Activated naive CD8-positive, alpha-beta T cell (primary cell): ENCODE data around the gene CENPB.
A peak's percentile ranks its signal among the peaks of the same experiment; 100 is the strongest.

Experiments used
- H3K27ac Mint-ChIP-seq: one replicate; pipeline ENCODE4 v1.8.0; 2021; ENCODE audit warnings: mixed read lengths
- H3K27me3 Mint-ChIP-seq: one replicate; pipeline ENCODE4 v1.8.0; 2021; ENCODE audit warnings: mixed read lengths
- H3K36me3 Mint-ChIP-seq: one replicate; pipeline ENCODE4 v1.8.0; 2021; ENCODE audit warnings: mixed read lengths
- H3K4me1 Mint-ChIP-seq: one replicate; pipeline ENCODE4 v1.8.0; 2021; ENCODE audit warnings: low read depth, mixed read lengths
- H3K4me3 Mint-ChIP-seq: one replicate; pipeline ENCODE4 v1.8.0; 2021; ENCODE audit warnings: mild to moderate bottlenecking, mixed read lengths
- H3K9me3 Mint-ChIP-seq: one replicate; pipeline ENCODE4 v1.8.0; 2021; ENCODE audit warnings: low read depth, mixed read lengths

CENPB gene

DNA sequence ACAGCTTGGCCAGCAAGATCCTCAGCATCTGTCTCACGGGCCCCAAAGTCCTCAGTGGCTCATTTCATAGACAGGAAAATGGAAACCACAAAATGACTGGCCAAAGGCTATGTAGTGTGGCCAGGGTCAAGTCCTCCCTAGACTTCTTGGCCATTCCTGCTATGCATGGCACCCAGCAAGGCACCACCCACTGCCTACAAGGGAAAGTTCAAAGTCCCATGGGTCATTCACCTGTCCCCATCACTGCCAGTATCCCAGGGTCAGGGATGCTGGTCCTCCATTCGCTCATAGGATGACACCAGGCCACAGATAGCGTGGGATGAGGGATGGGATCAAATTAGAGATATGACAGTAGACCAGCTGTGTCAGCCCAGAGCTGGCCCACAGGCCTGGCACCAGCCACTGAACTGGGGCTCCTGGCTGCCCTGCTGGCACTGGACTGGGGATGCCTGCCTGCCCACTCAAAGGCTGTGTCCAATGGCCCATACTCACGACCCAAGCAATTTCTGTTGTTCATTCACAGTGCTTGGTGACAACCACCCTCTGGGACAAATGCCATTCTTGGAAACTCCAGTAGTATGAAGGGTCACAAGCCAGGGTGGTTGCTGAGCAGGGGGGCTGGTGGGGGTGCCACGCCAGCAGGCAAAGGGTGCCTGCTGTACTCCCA lies 30.6 kb downstream of the CENPB start:
- no peaks in the 10 kb centered on the region for H3K27me3 Mint-ChIP-seq
- H3K36me3 Mint-ChIP-seq, result peaks cover 6% of the 10 kb centered on the region
- no peaks in the 10 kb centered on the region for H3K9me3 Mint-ChIP-seq
- H3K27ac Mint-ChIP-seq, result no peak overlapping the region
- H3K4me1 Mint-ChIP-seq, result peaks cover 7% of the 10 kb centered on the region
- H3K4me3 Mint-ChIP-seq, result no peak overlapping the region

DNA sequence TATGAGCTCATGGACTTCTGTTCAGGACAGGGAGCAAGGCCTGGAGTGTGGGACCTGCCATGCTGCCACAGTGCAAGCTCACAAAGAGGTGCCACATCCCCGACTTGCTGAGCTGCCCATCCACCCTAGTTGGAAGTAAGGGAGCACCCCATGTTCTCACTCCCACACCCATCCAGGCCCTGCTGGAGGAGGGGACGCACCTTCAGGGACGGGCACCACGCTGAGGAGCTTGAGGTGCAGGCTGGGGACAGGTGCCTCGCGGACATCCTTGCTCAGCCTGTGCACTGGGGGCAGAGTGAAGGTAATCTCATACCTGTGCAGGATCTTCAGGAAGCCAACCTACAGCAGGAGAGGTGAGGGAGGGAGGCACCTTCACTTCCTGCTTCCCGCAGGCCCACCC lies 31.3 kb downstream of the CENPB start:
- Mint-ChIP-seq H3K36me3 (peaks cover 6% of the 10 kb centered on the region), H3K27ac (no peak overlapping the region)

DNA sequence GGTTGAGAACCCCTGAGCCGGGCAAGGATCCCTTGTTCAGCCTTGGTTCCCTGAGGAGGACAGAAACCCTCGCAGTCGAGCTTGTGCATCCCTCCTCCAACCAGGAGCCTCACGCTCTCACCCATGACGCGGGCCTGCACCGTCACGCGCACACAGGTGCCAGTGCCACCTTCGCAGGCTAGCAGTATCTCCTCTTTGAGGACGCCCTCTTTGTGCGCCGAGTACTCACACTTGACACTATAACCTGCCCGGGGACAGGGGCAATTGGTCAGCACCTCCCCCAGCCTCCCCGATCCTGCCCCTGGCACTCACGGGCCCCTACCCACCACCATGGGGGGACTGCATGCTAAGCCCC lies 32.3 kb downstream of the CENPB start:
- Mint-ChIP-seq H3K36me3 (peaks cover 3% of the 10 kb centered on the region), H3K27me3 (no peaks in the 10 kb centered on the region), H3K4me3 (no peak overlapping the region), H3K27ac (no peak overlapping the region), H3K4me1 (peaks cover 8% of the 10 kb centered on the region), H3K9me3 (no peaks in the 10 kb centered on the region)

More for the DNA sequence above, 31.3 kb downstream of the CENPB start:
- H3K4me1 Mint-ChIP-seq, result peaks cover 8% of the 10 kb centered on the region
- no peaks in the 10 kb centered on the region for H3K27me3 Mint-ChIP-seq
- no peaks in the 10 kb centered on the region for H3K9me3 Mint-ChIP-seq
- no peak overlapping the region for H3K4me3 Mint-ChIP-seq

GRCh38 chr20:3753501-3754275 lies 32.9 kb downstream of the CENPB start:
- no peaks in the 10 kb centered on the region for H3K27me3 Mint-ChIP-seq
- H3K36me3 Mint-ChIP-seq, result peaks cover 3% of the 10 kb centered on the region
- H3K4me1 Mint-ChIP-seq, result peaks cover 8% of the 10 kb centered on the region
- H3K9me3 Mint-ChIP-seq, result no peaks in the 10 kb centered on the region
- H3K4me3 Mint-ChIP-seq, result no peak overlapping the region
- no peak overlapping the region for H3K27ac Mint-ChIP-seq

DNA sequence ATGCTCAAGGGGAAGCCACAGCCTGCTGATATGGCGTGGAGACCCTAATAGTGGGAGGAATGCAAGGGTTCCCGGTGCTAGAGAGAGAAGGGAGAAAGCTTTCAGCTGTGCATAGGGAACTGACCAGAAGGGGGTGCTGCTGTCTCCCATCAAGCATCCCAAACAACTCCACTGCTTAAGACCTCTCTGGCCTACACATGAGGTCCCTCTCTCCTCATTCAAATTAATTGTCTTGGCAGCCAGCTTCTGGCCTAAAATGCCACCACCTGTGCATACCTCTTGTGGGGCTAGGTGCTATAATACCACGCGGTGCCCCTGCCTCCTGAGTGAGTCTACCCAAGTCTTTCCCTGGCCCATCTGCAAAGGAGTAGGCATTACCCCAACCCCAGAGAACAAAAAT lies 33.4 kb downstream of the CENPB start:
- peaks cover 8% of the 10 kb centered on the region for H3K4me1 Mint-ChIP-seq
- H3K27me3 Mint-ChIP-seq, result no peaks in the 10 kb centered on the region
- H3K27ac Mint-ChIP-seq, result no peak overlapping the region
- H3K9me3 Mint-ChIP-seq, result no peaks in the 10 kb centered on the region
- peaks cover 2% of the 10 kb centered on the region for H3K36me3 Mint-ChIP-seq
- H3K4me3 Mint-ChIP-seq, result peak overlapping the region; percentile 8

GRCh38 chr20:3752386-3752759 lies 34.2 kb downstream of the CENPB start:
- Mint-ChIP-seq H3K27ac (no peak overlapping the region), H3K27me3 (peaks cover under 1% of the 10 kb centered on the region), H3K36me3 (no peaks in the 10 kb centered on the region), H3K9me3 (no peaks in the 10 kb centered on the region), H3K4me3 (peak overlapping the region; percentile 56), H3K4me1 (peaks cover 8% of the 10 kb centered on the region)

GRCh38 chr20:3751675-3752385 lies 34.7 kb downstream of the CENPB start:
- H3K36me3 Mint-ChIP-seq, result no peaks in the 10 kb centered on the region
- peaks cover 2% of the 10 kb centered on the region for H3K27me3 Mint-ChIP-seq
- H3K9me3 Mint-ChIP-seq, result no peaks in the 10 kb centered on the region
- H3K27ac Mint-ChIP-seq, result no peak overlapping the region
- peaks cover 8% of the 10 kb centered on the region for H3K4me1 Mint-ChIP-seq
- H3K4me3 Mint-ChIP-seq, result peak overlapping the region; percentile 56

DNA sequence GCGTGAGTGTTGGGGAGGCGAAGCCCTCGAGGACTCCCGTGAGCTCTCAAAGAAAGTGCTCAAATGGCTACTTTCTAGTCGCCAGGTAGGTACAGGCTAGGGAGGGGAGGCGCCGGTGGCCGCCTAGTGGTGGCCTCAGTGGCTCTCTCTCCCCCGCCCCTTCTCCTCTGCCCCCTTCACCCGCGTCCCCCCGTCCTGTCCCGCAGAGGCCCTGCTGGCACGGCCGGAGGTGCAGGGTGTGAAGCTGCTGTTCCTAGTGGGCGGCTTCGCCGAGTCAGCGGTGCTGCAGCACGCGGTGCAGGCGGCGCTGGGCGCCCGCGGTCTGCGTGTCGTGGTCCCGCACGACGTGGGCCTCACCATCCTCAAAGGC lies 35.2 kb downstream of the CENPB start:
- H3K4me3 Mint-ChIP-seq, result no peak overlapping the region
- no peaks in the 10 kb centered on the region for H3K36me3 Mint-ChIP-seq
- H3K27ac Mint-ChIP-seq, result no peak overlapping the region
- H3K4me1 Mint-ChIP-seq, result peaks cover 8% of the 10 kb centered on the region
- H3K9me3 Mint-ChIP-seq, result no peaks in the 10 kb centered on the region
- H3K27me3 Mint-ChIP-seq, result peaks cover 2% of the 10 kb centered on the region

GRCh38 chr20:3749689-3750531 lies 36.6 kb downstream of the CENPB start:
- Mint-ChIP-seq H3K9me3 (no peaks in the 10 kb centered on the region), H3K36me3 (no peaks in the 10 kb centered on the region), H3K27me3 (peaks cover 3% of the 10 kb centered on the region), H3K27ac (no peak overlapping the region), H3K4me1 (peaks cover 11% of the 10 kb centered on the region), H3K4me3 (no peak overlapping the region)

DNA sequence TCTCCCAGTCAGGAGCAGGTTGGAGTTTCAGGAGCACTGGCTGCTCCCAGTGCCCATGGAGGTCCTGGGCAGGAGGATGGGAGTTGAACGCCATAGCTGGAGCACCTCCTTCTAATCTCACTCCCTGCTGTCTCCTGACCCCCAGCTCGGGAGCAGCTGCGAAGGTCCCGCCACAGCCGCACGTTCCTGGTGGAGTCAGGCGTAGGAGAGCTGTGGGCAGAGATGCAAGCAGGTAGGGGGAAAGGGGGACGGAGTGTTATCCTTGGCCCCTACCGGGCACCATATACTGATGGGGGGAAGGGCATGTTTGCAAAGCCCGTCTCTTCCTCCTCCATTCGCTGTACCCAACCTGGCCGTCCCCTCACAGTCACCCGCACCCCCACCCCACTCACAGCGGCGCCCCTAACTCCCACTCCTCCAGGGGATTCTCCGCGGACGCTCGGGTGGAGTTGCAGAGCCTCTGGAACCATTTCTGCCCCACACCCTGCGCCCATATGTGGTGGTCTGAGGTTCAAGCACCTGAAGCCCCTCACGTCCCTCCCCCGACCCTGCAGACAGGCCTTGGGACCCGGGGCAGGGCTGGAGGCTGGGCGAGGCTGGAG lies 37.4 kb downstream of the CENPB start:
- Mint-ChIP-seq H3K36me3 (no peaks in the 10 kb centered on the region), H3K9me3 (no peaks in the 10 kb centered on the region), H3K27me3 (peaks cover 3% of the 10 kb centered on the region), H3K4me3 (no peak overlapping the region), H3K4me1 (peaks cover 19% of the 10 kb centered on the region), H3K27ac (no peak overlapping the region)

DNA sequence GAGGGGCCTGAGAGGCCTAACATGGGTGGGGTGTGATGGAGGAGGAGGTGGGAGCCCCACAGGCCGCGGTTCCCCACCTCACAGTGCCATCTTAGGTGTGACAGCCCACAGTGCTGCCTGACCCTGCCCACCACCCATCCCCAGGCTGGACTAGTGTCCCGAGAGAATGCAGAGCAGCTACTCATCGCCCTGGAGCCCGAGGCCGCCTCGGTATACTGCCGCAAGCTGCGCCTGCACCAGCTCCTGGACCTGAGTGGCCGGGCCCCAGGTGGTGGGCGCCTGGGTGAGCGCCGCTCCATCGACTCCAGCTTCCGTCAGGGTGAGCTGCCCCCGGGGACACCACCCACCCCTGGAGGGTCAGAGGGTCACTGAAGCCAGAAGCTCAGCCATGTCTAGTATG lies 38.5 kb downstream of the CENPB start:
- Mint-ChIP-seq H3K9me3 (no peaks in the 10 kb centered on the region), H3K36me3 (no peaks in the 10 kb centered on the region), H3K27ac (no peak overlapping the region), H3K27me3 (peaks cover 3% of the 10 kb centered on the region), H3K4me1 (peaks cover 20% of the 10 kb centered on the region), H3K4me3 (no peak overlapping the region)

DNA sequence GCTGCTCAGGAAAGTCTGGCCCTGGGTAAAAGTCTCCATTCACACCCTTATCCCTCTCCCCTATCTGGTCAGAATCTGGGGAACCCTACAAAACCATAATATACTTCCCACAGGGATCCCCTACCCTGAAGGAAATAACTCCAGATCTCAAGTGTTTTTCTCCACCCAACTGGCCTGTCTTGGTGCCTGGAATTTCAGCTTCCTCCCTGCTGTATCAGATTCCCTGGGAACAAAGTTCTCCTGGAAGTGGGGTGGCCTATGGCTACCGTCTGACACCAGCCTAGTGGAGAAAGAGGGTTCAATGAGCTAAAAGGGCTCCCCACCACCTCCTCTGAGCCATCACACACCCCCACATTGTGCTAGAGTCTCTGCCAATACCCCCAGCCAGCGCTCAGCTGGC lies 39.1 kb downstream of the CENPB start:
- Mint-ChIP-seq H3K27ac (no peak overlapping the region), H3K27me3 (peaks cover 3% of the 10 kb centered on the region), H3K4me3 (no peak overlapping the region), H3K36me3 (no peaks in the 10 kb centered on the region), H3K4me1 (peaks cover 19% of the 10 kb centered on the region), H3K9me3 (no peaks in the 10 kb centered on the region)

DNA sequence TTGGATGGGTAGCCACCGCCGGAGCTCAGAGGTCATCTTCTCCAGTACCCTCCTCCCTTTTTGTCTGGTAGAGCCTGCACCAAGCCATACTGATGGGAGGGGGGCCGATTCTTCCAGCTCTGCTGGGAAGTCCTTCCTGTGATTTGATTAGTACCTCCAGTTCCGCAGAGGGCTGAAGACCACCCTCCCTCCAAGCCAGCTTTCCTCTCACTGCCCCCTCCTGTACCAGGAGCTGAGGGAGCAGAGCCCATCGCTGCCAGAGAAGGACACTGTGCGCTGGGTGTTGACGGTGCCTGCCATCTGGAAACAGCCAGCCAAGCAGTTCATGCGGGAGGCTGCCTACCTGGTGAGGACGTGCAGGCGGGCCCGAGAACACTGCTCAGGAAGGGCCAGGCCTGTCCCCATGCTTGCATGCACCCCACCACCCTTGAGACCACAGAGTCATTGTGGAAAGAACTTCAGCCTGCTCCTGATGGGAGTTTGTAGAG lies 40.8 kb downstream of the CENPB start:
- no peak overlapping the region for H3K4me3 Mint-ChIP-seq
- no peak overlapping the region for H3K27ac Mint-ChIP-seq
- no peaks in the 10 kb centered on the region for H3K9me3 Mint-ChIP-seq
- H3K27me3 Mint-ChIP-seq, result peaks cover 3% of the 10 kb centered on the region
- H3K4me1 Mint-ChIP-seq, result peaks cover 12% of the 10 kb centered on the region
- H3K36me3 Mint-ChIP-seq, result no peaks in the 10 kb centered on the region
